ENCODE measurements around the gene NFE2. TPM values are rescaled to one million over a fixed set of nuclear protein-coding genes. Genes with fewer than 3 reads are reported as not detected.
A peak's percentile ranks its signal among the peaks of the same experiment; 100 is the strongest.

The NFE2 gene
- total RNA-seq, 1 donor from 2014 or later: 0.74 TPM

DNA sequence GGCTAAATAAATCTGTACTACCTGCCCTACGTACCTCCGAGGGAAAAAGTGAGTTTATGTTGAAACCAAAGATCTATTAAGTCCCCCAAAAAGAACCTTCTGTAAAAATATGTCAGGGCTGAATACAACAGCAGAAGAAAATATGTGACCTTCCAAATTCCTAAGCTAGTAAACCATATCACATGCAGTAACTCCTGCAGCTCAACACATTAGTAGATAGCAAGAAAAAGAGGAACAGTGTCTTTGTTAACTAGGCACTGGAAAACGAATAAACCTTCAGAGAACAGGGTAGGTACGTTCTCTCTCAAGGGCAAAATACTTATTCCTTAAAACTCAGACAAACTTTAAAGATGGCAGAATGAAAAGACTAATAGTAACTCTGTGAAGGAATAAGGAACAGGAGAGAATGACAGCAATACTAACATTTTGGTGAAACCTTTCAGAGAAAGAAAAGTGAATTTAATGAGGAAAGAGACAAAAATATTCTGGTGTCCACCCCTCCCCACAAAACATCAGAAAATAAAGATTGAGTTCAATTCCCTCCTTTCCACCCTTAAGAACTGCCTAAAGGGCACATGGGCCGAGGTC lies 38.9 kb downstream of the NFE2 start:
- DNase-seq (no peak), ATAC-seq (no peak)
- intact Hi-C loops (cut with micrococcal nuclease): no loop called here

DNA sequence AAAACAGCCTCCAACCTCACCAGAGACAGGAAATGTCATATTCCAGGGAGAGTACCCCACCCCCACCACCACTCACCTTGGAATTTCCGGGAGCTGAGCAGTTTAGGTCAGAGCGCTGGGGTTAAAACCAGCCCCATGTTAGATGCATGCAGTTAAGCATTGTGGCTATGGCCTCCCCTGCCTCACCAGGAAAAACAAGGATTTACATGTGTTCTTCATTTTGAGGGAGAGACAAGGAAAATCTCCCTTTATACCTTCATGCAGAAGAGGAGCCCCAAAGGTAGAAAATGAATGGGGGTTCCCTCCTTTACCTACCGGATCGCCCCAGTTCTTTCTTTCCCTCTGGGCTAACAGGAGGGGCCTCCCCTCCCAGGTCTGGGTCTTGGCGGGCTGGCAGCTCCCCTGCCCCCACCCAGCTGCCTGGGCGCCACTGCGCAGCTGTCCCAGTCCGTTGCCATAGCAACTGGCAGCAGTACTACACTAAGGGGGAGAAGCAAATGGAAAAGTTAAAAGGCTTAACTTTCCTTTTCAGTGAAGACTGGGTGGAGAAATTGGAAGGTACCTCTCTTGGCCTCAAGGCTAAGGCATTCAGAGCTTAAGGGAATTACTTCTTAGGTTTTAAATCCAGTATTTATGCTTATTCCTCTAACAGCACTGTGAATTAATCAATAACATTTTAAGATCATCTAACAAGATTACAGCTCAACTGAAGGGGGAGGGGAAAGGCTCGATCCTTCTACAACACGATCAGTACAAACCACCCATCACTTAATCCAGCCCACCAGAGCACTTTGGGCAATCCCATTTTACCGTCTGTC lies 41.4 kb downstream of the NFE2 start:
- peak; percentile 79 for DNase-seq
- peak; percentile 94 for ATAC-seq
- intact Hi-C loops (cut with micrococcal nuclease): no loop called here

DNA sequence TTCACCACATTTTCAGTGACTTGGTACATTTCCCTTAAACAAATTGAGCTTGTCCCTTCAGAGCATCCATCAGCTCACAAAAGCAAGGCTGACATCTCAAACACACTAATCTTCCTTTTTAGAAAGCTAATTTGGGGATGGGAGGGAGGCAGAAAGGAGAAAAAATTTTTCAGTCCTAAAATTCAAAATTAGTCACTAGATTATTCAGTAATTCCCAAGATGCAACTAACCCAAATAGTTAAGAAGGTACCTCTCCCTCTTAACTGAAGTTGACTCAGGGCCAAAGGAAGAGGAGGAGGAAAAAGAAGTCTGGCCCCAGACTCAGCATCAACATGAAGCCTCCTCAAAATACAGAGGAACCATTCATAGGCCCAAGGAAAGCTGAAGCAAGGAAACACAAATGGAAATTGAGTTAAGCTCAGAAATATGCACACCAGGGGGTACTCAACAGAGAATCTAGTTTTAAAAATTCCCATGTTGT lies 42.6 kb downstream of the NFE2 start:
- intact Hi-C loops (cut with micrococcal nuclease): no loop called here
- DNase-seq (no peak), ATAC-seq (no peak)

DNA sequence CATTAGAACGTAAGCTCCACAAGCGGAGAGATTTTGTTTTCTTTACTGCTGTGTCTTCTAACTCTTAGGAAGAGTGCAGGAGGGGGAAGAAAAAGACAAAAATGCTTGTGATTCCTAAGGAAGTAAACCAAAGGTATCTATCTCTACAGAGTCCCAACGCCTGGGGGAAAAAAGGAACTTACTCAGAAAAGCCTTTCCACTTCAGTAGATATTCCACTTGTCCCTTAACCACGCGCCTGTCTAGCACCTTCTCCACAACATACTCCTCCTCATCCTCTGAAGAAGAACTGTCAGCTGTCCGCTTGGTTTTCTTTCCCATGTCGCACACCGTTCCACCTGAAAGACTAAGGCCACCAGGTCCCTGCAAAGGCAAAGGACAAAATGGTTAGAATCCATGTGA lies 43.5 kb downstream of the NFE2 start:
- no peak for DNase-seq
- ATAC-seq: no peak
- intact Hi-C loops (cut with micrococcal nuclease): no loop called here

DNA sequence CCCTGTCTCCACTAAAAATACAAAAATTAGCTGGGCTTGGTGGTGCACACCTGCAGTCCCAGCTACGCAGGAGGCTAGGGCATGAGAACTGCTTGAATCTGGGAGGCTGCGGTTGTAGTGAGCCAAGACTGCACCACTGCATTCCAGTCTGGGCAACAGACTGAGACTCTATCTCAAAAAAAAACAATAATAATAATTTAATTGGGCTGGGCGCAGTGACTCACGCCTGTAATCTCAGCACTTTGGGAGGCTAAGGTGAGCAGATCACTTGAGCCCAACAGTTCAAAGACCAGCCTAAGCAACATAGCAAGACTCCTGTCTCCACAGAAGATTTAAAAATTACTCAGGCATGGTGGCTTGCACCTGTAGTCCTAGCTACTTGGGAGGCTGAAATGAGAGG lies 47.6 kb downstream of the NFE2 start:
- intact Hi-C loops (cut with micrococcal nuclease): no loop called here
- DNase-seq (no peak), ATAC-seq (no peak)

DNA sequence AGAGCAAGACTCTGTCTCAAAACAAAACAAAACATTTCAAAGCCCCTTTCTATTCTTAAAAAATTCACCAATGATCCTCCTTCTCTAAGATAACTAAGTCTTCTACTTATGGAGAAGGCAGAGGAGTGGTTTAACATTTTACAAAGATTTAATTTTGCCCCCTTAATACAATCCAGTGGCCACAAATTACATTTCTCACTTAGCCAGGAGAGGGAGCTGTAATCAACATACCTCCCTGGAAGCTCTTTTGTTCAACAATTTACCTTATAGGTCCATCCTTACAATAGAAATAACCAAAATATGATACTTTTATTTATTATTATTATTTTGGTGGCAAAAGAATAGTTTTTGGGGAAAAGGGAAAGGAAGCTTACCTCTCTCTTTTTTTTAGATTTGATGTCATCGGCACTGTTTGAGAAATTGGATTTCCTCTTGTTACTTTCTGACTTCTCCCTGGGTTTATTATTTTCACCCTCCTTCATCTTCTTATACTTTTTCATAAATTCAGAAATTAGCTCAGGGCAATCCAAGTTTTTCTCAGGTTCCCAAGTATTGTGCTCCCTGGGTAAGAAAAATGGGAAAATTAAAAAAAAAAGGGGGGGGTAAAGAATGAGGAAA lies 49.0 kb downstream of the NFE2 start:
- intact Hi-C loops (cut with micrococcal nuclease): no loop called here
- ATAC-seq: no peak

DNA sequence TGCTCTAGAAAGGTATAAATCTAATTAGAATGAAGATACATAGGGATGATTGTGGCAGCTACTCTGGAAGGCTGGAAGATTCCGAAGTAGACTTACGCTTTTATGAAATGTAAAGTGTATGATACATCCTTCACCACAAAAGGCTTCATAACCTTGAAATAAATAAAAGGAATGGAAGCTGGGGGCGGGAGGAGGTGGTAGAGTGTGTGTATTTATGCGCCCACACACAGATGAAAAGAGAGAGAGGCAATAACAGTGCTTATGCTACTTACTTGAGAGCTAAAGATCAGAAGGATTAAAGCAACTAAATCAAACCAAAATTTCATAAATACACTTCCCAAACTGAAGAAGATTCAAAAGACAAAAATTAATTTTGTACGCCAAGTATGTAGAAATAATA lies 51.3 kb downstream of the NFE2 start:
- intact Hi-C loops (cut with micrococcal nuclease): no loop called here
- no peak for DNase-seq
- no peak for ATAC-seq

More for the DNA sequence above, 49.0 kb downstream of the NFE2 start:
- DNase-seq: no peak

DNA sequence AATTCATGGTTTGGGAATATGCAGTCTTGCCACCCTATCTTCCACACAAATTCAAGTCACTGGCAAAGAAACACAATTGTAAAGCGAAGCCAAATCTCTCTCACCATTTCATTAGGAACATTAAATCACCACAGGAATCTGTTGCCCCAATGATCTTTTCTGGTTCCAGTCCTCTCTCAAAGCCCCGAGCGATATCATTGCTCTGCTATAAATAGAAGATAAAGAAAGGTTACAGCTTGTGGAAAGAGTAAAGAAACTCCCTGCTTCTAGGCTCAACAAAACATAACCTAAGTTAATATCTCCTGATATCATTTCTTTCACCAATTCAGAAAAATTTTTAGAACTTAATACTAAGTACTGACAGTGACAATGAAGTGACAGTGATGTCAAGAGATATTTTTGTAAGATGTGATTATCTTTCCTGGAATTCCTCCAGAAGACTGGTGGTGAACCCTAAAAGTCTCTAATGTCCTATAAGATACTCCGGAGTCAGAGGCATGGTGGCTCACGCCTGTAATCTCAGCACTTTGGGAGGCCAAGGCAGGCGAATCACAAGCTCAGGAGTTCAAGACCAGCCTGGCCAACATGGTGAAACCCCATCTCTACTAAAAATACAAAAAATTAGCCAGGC lies 54.7 kb downstream of the NFE2 start:
- no peak for DNase-seq
- intact Hi-C loops (cut with micrococcal nuclease): no loop called here
- peak; percentile 59 for ATAC-seq

Small RNAs within 50 kb of the gene (microRNA-seq; reads per million reads assigned to microRNA genes)
- gene MIR148B (ENCODE audit: borderline number of aligned reads): 153 reads per million, percentile 47 among the genes with 10 or more reads in this experiment

Other genes starting within 250 kb of the NFE2 start
- not detected for gene HOXC4, start 247.2 kb downstream of the NFE2 start, total RNA-seq
- 17.0 TPM for gene SMUG1, start 112.0 kb downstream of the NFE2 start, total RNA-seq
- 48.0 TPM for gene CBX5, start 20.9 kb downstream of the NFE2 start, total RNA-seq
- 450 TPM for gene HNRNPA1, start 20.3 kb downstream of the NFE2 start, total RNA-seq
- 114 TPM for gene COPZ1, start 24.1 kb upstream of the NFE2 start, total RNA-seq
- gene GPR84, start 63.5 kb upstream of the NFE2 start, total RNA-seq: not detected
- gene ZNF385A, start 83.7 kb upstream of the NFE2 start, total RNA-seq: 7.7 TPM
- 44.1 TPM for gene ITGA5, start 118.3 kb upstream of the NFE2 start, total RNA-seq
- not detected for gene GTSF1, start 172.6 kb upstream of the NFE2 start, total RNA-seq
- 7.8 TPM for gene NCKAP1L, start 196.7 kb upstream of the NFE2 start, total RNA-seq
- 2.8 TPM for gene PDE1B, start 248.6 kb upstream of the NFE2 start, total RNA-seq